Neural progenitor cell (in vitro differentiated cells): Measurements from ENCODE around the gene HLA-DPB1.

Experiments used
- CTCF ChIP-seq: fragments of 200-600 bp; sonication (generic); IDR thresholded peaks from 2 replicates; pipeline ENCODE4 v1.5.1; 2017; ENCODE audit warnings: antibody characterized with exemption, mild to moderate bottlenecking
- EZH2 ChIP-seq: fragments of 200-600 bp; sonication (generic); IDR thresholded peaks from 2 replicates; pipeline ENCODE4 v1.6.1; 2017; ENCODE audit warnings: antibody characterized with exemption, mild to moderate bottlenecking, moderate library complexity

DNA sequence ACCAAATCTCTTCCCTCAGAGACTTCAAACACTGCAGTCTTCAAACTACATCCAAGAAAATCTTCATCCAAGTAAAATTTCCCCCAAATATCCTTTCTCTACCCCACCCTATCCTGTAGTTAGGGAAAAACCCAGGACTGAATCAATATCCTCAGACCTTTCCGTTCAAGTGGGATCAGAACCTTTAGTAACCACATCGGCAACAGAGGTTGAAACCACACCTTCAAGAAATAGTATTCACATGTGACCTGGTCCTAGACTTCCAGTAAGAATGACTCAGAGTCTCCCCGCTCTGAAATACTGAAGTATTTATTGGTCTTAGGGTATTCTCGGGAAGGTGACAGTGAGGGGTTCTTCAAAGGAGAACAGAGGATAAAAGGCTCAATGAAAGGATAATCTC lies 11.1 kb upstream of the HLA-DPB1 start:
- TF ChIP-seq CTCF (no peak), EZH2 (no peak)
